Upper lobe of left lung (tissue), 6 donors: ENCODE data around the gene EML2. TPM values are rescaled to one million over a fixed set of nuclear protein-coding genes. Genes with fewer than 3 reads are reported as not detected.

Experiments used
- ATAC-seq, 2 donors: fragments of 200-7000 bp; cut with Tn5 transposase; one replicate each; pipeline ENCODE4 v1.9.1; 2022; ENCODE audit warnings: mild to moderate bottlenecking in 2 of 2, moderate library complexity in 2 of 2; ENCODE audit not compliant: low FRiP score in 2 of 2
- DNase-seq, 2 donors: peaks; one replicate each; pipeline ENCODE4 v3.0.0-alpha.2; 2019 to 2020
- H3K27ac ChIP-seq, 4 donors: fragments of 200-600 bp; sonication (generic); one replicate each; pipeline ENCODE4 v1.5.1; 2016 to 2019
- H3K27me3 ChIP-seq, 4 donors: fragments of 200-600 bp; sonication (generic); one replicate each; pipeline ENCODE4 v1.5.1; 2017 to 2019
- H3K36me3 ChIP-seq, 4 donors: fragments of 200-600 bp; sonication (generic); one replicate each; pipeline ENCODE4 v1.5.1; 2016 to 2019
- H3K4me1 ChIP-seq, 4 donors: fragments of 200-600 bp; sonication (generic); one replicate each; pipeline ENCODE4 v1.5.1; 2018 to 2019
- H3K4me3 ChIP-seq, 4 donors: fragments of 200-600 bp; sonication (generic); one replicate each; pipeline ENCODE4 v1.5.1; 2017 to 2019; ENCODE audit warnings: mild to moderate bottlenecking in 2 of 4, moderate library complexity in 1 of 4
- H3K9me3 ChIP-seq, 4 donors: fragments of 200-600 bp; sonication (generic); one replicate each; pipeline ENCODE4 v1.5.1; 2018 to 2019
- EP300 ChIP-seq, 4 donors: sonication (generic); formaldehyde crosslinking; IDR thresholded peaks; one replicate each; pipeline ENCODE4 v1.5.1; 2017; ENCODE audit warnings: antibody characterized with exemption in 4 of 4, control low read depth in 2 of 4
- POLR2A ChIP-seq, 4 donors: fragments of 450-650 bp; IDR thresholded peaks; one replicate each; pipeline ENCODE4 v1.5.1; 2016 to 2017; ENCODE audit warnings: antibody characterized with exemption in 4 of 4, mild to moderate bottlenecking in 2 of 4
- POLR2AphosphoS5 ChIP-seq, 2 donors: sonication (generic); formaldehyde crosslinking; IDR thresholded peaks; one replicate each; pipeline ENCODE4 v1.5.1; 2017; ENCODE audit warnings: antibody characterized with exemption in 2 of 2
- WGBS, 2 donors: methylation state at CpG; one replicate each; pipeline ENCODE4 v1.1.5; 2017 to 2018; 5-methylcytosine and 5-hydroxymethylcytosine counted together
- total RNA-seq, 6 donors: library from RNA; depleted of rRNA in 4 of 6; stranded (reverse); fragments of >200 nt in 4 of 6; gene quantifications; one replicate each; pipeline versions ENCODE4 v1.1.0 to v1.2.1, GENCODE V29; 2016 to 2021
- TF ChIP-seq, protein P1 (sequence below), 6 experiments: fragments of 450-650 bp in 4 of 6; fragments of 200-600 bp in 2 of 6; sonication (generic) in 2 of 6; IDR thresholded peaks; one replicate each; pipeline ENCODE4 v1.5.1; 2016 to 2019; ENCODE audit warnings: antibody characterized with exemption in 6 of 6
- donor health status: DM: no; HTN: no; CAD: no; lungs with moderate emphysema.
- donor health status: DM: no; HTN: yes; CAD: no; lungs with severe emphysema.

The EML2 gene
- total RNA-seq, 6 donors from 2014 or later: 34.1 to 70.2 (median 48.2) TPM

DNA sequence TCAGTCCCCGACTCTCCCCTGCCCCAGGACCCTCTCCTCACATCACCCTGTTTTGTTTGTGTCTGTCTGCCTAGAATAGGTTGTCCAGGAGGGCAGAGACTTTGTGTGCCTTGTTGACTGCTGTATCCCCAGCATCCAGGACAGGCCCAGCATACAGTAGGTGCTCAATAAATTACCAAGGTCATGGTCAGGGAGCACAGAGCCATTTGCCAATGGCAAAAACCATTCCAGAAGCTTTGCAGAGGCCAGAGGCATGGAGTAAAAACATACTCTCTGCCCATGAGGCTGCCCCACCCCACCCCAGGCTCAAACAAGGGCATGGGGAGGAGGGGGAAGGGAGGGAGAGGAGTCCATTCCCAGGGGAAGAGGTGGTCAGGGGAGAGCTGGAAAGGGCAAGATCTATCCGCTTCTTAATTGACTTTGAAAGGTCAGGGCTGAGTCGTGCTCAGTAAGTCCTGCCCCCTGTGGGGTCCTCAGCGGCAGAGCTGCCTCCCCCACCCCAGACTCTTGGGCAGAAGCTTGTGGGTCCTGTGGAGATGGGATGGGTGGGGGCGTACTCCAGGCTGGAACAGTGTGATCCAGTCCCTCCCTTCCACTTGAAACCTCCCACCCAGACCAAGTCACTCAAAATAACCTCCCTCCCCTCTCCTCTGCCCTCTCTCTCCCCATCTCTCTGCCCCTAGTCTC, 41.6 kb downstream of the EML2 start:
- Histone ChIP-seq H3K4me3 (peak overlapping the region in 2 of 4 donors; percentile 17 to 57), H3K4me1 (peaks cover 17 to 59% (median 38%) of the 10 kb centered on the region in 4 donors)

GRCh38 chr19:45595814-45596213, 43.4 kb downstream of the EML2 start:
- TF ChIP-seq, protein P1, sequence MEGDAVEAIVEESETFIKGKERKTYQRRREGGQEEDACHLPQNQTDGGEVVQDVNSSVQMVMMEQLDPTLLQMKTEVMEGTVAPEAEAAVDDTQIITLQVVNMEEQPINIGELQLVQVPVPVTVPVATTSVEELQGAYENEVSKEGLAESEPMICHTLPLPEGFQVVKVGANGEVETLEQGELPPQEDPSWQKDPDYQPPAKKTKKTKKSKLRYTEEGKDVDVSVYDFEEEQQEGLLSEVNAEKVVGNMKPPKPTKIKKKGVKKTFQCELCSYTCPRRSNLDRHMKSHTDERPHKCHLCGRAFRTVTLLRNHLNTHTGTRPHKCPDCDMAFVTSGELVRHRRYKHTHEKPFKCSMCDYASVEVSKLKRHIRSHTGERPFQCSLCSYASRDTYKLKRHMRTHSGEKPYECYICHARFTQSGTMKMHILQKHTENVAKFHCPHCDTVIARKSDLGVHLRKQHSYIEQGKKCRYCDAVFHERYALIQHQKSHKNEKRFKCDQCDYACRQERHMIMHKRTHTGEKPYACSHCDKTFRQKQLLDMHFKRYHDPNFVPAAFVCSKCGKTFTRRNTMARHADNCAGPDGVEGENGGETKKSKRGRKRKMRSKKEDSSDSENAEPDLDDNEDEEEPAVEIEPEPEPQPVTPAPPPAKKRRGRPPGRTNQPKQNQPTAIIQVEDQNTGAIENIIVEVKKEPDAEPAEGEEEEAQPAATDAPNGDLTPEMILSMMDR (IDR thresholded peaks at IDR 0.05): no peak
- TF ChIP-seq POLR2A (IDR thresholded peaks at IDR 0.05) (no peak), EP300 (IDR thresholded peaks at IDR 0.05) (no peak)
- WGBS, 2 donors: 57 to 67% methylated on average over 6 of the region's 6 CpGs
- peaks cover 0 to 18% (median 5%) of the 10 kb centered on the region in 4 donors for H3K27me3 ChIP-seq
- H3K9me3 ChIP-seq: no peaks in the 10 kb centered on the region
- H3K4me3 ChIP-seq: no peak overlapping the region
- DNase-seq: no peak
- H3K4me1 ChIP-seq: peaks cover 12 to 66% (median 50%) of the 10 kb centered on the region in 4 donors
- peaks cover 0 to 10% (median 3%) of the 10 kb centered on the region in 4 donors for H3K36me3 ChIP-seq
- H3K27ac ChIP-seq: peak overlapping the region in 2 of 4 donors; percentile 39 to 40
- no peak for ATAC-seq

More for the DNA sequence above, 41.6 kb downstream of the EML2 start:
- TF ChIP-seq EP300 (IDR thresholded peaks at IDR 0.05): no peak
- no peak for TF ChIP-seq POLR2A (IDR thresholded peaks at IDR 0.05)
- TF ChIP-seq, protein P1 (IDR thresholded peaks at IDR 0.05): no peak
- TF ChIP-seq POLR2AphosphoS5 (IDR thresholded peaks at IDR 0.05): no peak
- DNase-seq (no peak), ATAC-seq (peak in 1 of 2 donors; percentile 23)
- Histone ChIP-seq H3K27ac (peak overlapping the region; percentile 45 to 89 (median 79)), H3K9me3 (no peaks in the 10 kb centered on the region), H3K36me3 (no peaks in the 10 kb centered on the region), H3K27me3 (peaks cover 0 to 33% (median 17%) of the 10 kb centered on the region in 4 donors)
- 18 to 20% methylated on average over 5 of the region's 5 CpGs for WGBS, 2 donors

- no peak for ATAC-seq
- WGBS, 2 donors: 11 to 14% methylated on average over 1 of the region's 1 CpG
- Histone ChIP-seq H3K27ac (no peak overlapping the region), H3K4me3 (no peak overlapping the region), H3K36me3 (peaks cover 0 to 25% (median 4%) of the 10 kb centered on the region in 4 donors), H3K4me1 (peaks cover 6 to 50% (median 41%) of the 10 kb centered on the region in 4 donors), H3K27me3 (peaks cover 0 to 7% (median 2%) of the 10 kb centered on the region in 4 donors), H3K9me3 (no peaks in the 10 kb centered on the region)
- no peak for TF ChIP-seq EP300 (IDR thresholded peaks at IDR 0.05)
- TF ChIP-seq POLR2A (IDR thresholded peaks at IDR 0.05): no peak
- TF ChIP-seq, protein P1 (IDR thresholded peaks at IDR 0.05): no peak
- TF ChIP-seq POLR2AphosphoS5 (IDR thresholded peaks at IDR 0.05): no peak
- DNase-seq: no peak
These were observed 45.7 kb downstream of the EML2 start for GRCh38 chr19:45593520-45593919.

- H3K36me3 ChIP-seq: peaks cover 0 to 27% (median 4%) of the 10 kb centered on the region in 4 donors
- H3K27me3 ChIP-seq: peaks cover 0 to 2% (median 0%) of the 10 kb centered on the region in 4 donors
- no peak for ATAC-seq
- H3K4me3 ChIP-seq: no peak overlapping the region
- no peaks in the 10 kb centered on the region for H3K9me3 ChIP-seq
- 13 to 20% methylated on average over 4 of the region's 4 CpGs for WGBS, 2 donors
- peaks cover 0 to 39% (median 30%) of the 10 kb centered on the region in 4 donors for H3K4me1 ChIP-seq
- TF ChIP-seq, protein P1 (IDR thresholded peaks at IDR 0.05): no peak
- no peak for TF ChIP-seq POLR2AphosphoS5 (IDR thresholded peaks at IDR 0.05)
- TF ChIP-seq POLR2A (IDR thresholded peaks at IDR 0.05): no peak
- no peak for TF ChIP-seq EP300 (IDR thresholded peaks at IDR 0.05)
- no peak for DNase-seq
- H3K27ac ChIP-seq: peak overlapping the region in 3 of 4 donors; percentile 0 to 76 (median 16)
These were observed 46.8 kb downstream of the EML2 start for GRCh38 chr19:45592366-45592765.
